A549 (cell line): ENCODE data around the gene COBL.

Source experiments
- BHLHE40 ChIP-seq: IDR thresholded peaks from 2 replicates; pipeline ENCODE4 v1.6.1; 2012; ENCODE audit warnings: low read depth, low read length, inconsistent platforms
- CBX2 ChIP-seq: fragments of 200-600 bp; sonication (generic); IDR thresholded peaks from 2 replicates; pipeline ENCODE4 v1.6.1; 2016; ENCODE audit warnings: low read depth, mild to moderate bottlenecking, borderline replicate concordance
- JUNB ChIP-seq: fragments of >200 bp; sonication (Bioruptor Twin); formaldehyde crosslinking; IDR thresholded peaks from 2 replicates; pipeline ENCODE4 v1.6.1; 2016
- KDM1A ChIP-seq: fragments of 200-600 bp; sonication (generic); IDR thresholded peaks from 2 replicates; pipeline ENCODE4 v1.6.1; 2016; ENCODE audit warnings: low read depth, mild to moderate bottlenecking
- RFX5 ChIP-seq: fragments of 450-650 bp; IDR thresholded peaks from 2 replicates; pipeline ENCODE4 v1.7.1; 2014; ENCODE audit warnings: antibody characterized with exemption, mild to moderate bottlenecking, moderate library complexity
- TF ChIP-seq, protein P1 (sequence below): fragments of >200 bp; sonication (Bioruptor Twin); formaldehyde crosslinking; IDR thresholded peaks from 3 replicates; pipeline ENCODE4 v1.5.1; 2016

DNA sequence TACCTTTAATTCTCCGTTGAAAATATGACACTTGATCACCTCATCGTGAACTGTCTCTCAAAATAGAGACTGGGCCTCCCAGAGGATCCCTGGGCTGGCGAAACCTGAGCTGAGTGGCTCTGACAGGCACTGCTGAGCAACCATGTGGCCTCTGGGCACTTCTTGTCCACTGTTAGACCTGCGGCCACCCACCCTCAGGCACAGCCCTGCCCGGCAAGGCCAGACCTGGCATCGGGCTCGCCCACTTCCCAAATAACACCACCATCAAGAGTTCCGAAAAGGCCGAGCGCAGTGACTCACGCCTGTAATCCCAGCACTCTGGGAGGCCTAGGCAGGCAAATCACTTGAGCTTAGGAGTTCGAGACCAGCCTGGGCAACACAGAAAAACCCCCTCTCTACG, 82.5 kb downstream of the COBL start:
- TF ChIP-seq, protein P1, sequence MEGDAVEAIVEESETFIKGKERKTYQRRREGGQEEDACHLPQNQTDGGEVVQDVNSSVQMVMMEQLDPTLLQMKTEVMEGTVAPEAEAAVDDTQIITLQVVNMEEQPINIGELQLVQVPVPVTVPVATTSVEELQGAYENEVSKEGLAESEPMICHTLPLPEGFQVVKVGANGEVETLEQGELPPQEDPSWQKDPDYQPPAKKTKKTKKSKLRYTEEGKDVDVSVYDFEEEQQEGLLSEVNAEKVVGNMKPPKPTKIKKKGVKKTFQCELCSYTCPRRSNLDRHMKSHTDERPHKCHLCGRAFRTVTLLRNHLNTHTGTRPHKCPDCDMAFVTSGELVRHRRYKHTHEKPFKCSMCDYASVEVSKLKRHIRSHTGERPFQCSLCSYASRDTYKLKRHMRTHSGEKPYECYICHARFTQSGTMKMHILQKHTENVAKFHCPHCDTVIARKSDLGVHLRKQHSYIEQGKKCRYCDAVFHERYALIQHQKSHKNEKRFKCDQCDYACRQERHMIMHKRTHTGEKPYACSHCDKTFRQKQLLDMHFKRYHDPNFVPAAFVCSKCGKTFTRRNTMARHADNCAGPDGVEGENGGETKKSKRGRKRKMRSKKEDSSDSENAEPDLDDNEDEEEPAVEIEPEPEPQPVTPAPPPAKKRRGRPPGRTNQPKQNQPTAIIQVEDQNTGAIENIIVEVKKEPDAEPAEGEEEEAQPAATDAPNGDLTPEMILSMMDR = no peak
- TF ChIP-seq RFX5 = no peak
- no peak for TF ChIP-seq CBX2
- no peak for TF ChIP-seq BHLHE40
- TF ChIP-seq JUNB = no peak
- no peak for TF ChIP-seq KDM1A
